Heart left ventricle (tissue), 13 donors: Measurements from ENCODE around the gene PKN2.

ENCODE experiments used
- POLR2A ChIP-seq, 2 donors: fragments of 450-650 bp; IDR thresholded peaks; one replicate each; pipeline ENCODE4 v1.6.1; 2017; ENCODE audit warnings: antibody characterized with exemption in 2 of 2, mild to moderate bottlenecking in 2 of 2, moderate library complexity in 2 of 2
- TF ChIP-seq, protein P1 (sequence below), 12 donors: fragments of 200-600 bp; sonication (generic) in 4 of 12; IDR thresholded peaks; one replicate each; pipeline versions ENCODE4 v1.5.0 to v1.8.0; 2018 to 2022; ENCODE audit warnings: antibody characterized with exemption in 12 of 12, mild to moderate bottlenecking in 5 of 12
- donor health status: ischemic (EF 13 %, LVEDD 7.1; RV severe dilation, severe dysfunction).
- donor health status: DM: no; HTN: yes; CAD: no.
- donor health status: DM: no; HTN: no; CAD: no.
- donor health status: ischemic (EF 25% LVEDD 6.9; RV normal size, moderate dysfunction).
- donor health status: ischemic (EF 25% LVEDD 5.7; RV mildly dilated, moderate dysfunction).
- donor health status: ischemic (EF 35%, LVEDD 5.7; RV mildly dilated, moderate dysfunction).
- donor health status: nonischemic (EF 11% LVEDD 7.7; RV severe dilation, severe dysfunction).
- donor health status: DM: yes; HTN: yes; CAD: no.
- donor health status: PGD.
- donor health status: ischemic (EF 29% LVEDD 5.4; RV normal size, mild dysfunction).
- donor health status: nonischemic (EF 23%, LVEDD 6.1; RV moderate dilation, normal function).

DNA sequence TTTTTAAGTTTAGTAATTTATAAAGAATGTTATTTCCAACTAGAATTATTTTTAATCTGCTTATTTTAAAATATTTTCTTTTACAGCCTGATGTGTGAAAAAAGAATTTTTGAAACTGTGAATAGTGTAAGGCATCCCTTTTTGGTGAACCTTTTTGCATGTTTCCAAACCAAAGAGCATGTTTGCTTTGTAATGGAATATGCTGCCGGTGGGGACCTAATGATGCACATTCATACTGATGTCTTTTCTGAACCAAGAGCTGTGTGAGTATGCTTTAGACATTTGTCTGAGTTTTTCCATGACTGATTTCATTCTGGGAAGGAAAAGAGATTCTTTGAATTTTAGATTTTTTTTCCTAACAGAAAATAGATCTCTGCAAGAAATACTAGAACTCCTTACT lies 129.4 kb downstream of the PKN2 start:
- TF ChIP-seq, protein P1, sequence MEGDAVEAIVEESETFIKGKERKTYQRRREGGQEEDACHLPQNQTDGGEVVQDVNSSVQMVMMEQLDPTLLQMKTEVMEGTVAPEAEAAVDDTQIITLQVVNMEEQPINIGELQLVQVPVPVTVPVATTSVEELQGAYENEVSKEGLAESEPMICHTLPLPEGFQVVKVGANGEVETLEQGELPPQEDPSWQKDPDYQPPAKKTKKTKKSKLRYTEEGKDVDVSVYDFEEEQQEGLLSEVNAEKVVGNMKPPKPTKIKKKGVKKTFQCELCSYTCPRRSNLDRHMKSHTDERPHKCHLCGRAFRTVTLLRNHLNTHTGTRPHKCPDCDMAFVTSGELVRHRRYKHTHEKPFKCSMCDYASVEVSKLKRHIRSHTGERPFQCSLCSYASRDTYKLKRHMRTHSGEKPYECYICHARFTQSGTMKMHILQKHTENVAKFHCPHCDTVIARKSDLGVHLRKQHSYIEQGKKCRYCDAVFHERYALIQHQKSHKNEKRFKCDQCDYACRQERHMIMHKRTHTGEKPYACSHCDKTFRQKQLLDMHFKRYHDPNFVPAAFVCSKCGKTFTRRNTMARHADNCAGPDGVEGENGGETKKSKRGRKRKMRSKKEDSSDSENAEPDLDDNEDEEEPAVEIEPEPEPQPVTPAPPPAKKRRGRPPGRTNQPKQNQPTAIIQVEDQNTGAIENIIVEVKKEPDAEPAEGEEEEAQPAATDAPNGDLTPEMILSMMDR (IDR thresholded peaks at IDR 0.05) = no peak
- TF ChIP-seq POLR2A (IDR thresholded peaks at IDR 0.05) = no peak
